ENCODE data around the gene PI4K2A.

Gene PI4K2A

DNA sequence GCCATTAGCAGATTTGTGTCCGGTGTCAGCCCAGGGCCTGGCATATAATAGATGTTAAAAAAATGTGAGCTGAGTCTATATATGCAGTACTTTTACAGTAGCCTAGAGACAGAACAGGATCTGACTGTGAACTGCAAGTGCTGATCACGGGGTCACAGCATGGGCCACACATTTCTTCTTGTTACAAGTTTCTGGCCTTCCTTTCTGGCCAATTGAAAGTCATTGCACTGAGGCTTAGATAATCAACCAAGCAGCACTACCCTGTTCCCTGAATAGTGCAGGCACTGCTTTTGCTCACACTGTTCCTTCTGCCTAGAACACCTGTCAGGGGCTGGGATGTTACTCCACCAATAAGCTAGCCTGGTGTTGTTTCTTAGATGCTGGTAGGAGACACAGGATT, 67.7 kb downstream of the PI4K2A start:
- DNase-seq, result no peak

DNA sequence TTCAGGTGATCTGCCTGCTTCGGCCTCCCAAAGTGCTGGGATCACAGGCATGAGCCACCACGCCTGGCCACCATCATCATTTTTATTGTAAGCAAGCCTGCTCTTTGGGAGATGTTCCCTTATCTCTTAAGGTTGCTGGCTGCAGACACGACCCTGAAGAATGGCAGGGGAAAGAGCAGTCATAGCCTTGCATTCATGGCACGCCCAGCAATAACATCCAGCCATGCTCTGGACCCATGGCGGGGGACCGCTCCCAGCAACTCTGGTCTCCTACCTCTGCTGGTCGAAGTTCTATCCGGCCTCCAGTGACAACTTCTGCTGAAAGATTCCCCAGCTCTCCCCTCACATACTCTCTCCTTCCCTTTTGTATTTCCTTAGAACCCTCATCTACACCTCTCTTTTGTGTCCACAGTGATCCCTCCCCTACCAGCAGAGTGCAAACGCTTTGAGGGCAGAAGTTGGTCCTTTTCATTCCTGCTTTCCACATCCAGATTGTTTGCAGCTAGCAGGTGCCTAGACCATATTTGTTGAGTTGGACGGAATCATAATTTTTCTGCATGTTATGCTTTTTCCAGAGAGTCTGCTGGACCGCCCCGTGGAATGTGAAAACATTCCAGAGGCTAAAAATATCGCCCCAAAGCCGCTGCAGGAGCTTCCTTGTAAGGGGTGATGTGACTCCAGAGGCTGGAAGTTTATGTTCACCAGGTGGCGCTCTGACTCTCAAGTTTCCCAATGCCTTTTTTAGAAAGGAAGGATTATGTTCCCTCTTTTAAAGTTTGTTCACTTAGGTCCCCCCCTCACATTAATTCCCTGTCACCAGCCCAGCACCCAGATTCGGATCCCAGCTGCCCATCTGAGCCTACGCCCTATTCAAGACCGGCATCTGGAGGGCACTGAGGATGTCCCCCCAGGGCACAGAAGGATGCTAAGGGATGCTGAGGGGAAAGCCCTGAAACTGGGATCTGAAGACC, 68.8 kb downstream of the PI4K2A start:
- peak in 1 of 2 experiments; percentile 42 for DNase-seq

- no peak for DNase-seq
Measured at GRCh38 chr10:97711640-97712572, 71.4 kb downstream of the PI4K2A start.

DNA sequence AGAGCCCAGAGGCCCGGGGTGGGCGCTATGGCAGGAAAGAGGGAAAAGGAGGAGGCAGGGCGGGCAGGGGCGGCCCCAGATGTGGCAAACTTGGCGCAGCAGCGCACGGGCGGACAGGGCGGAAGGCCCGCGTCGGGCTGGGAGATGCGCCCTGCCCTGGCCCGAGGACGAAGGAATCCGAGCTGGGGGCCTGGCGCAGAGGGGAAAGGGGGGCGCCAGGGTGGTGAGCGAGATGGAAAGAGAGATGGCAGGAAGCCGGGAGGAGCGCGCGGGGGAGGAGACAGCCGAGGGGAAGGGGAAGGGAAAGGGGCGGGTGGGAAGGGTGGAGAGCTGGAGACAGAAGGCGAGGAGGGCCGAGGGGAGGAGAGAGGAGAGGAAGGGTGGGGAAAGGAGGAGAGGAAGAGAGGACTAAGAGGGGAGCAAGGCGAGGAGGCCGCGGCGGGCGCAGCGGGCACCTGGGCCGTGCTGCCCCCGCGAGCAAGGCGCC, 72.9 kb downstream of the PI4K2A start, which contains the start of gene MARVELD1:
TSS of gene MARVELD1 (plus strand) at position 392 of the 487 bp plus-strand sequence. CDS start 147 bp downstream, outside the sequence.
- no peak for DNase-seq

DNA sequence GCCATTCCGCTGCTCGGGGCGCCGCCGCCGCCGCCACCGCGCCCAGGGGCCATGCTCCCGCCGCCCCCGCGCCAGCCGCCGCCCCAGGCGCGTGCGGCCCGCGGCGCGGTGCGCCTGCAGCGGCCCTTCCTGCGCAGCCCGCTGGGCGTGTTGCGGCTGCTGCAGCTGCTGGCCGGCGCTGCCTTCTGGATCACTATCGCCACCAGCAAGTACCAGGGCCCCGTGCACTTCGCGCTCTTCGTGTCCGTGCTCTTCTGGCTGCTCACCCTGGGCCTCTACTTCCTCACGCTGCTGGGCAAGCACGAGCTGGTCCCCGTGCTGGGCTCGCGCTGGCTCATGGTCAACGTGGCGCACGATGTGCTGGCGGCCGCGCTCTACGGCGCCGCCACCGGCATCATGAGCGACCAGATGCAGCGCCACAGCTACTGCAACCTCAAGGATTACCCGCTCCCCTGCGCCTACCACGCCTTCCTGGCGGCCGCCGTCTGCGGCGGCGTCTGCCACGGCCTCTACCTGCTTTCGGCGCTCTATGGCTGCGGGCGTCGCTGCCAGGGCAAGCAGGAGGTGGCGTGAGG, 73.4 kb downstream of the PI4K2A start:
- DNase-seq, result peak; percentile 19 to 47

DNA sequence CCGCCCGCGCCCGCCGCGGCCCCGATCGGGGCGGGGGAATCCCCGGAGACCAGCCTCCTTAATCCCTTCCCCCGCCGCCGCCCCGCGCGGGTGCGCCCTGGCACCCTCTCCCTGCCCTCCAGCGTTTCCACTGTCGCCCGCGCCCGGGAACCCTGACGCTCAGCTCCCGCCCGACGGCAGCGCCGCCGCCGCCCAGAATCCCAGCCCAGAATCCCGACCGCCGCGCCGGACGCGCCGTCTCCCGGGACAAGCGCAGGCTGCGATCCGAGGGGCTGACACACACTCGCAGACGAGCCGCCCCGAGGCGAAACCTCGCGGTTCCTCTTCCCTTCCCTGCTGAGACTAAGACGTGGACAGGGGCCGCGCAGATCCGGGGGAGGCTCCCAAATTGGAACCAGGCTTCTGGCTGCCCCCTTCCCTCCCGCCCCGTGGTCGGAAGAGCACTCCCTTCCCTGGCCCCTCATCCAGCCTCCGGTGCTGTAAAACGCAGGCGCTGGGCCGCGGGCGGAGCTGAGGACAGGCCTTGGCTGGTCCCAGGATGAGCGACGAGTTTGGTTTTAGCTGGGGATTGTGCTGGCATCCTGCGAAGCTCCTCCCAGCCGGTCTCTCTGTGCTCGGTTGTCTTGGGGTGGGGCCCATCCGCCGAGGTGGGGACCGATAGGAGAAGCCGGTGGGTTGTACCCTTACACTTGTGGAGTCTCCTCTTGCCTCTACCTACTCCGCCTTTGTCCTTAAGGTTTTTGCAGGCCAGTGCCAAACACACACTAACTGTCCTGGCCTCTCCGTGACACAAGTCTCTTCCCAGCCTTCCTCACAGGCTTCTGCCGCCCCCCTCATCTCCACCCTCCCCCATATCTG, 74.2 kb downstream of the PI4K2A start:
- DNase-seq, result no peak

GRCh38 chr10:97715259-97715874, 74.9 kb downstream of the PI4K2A start:
- no peak for DNase-seq

DNA sequence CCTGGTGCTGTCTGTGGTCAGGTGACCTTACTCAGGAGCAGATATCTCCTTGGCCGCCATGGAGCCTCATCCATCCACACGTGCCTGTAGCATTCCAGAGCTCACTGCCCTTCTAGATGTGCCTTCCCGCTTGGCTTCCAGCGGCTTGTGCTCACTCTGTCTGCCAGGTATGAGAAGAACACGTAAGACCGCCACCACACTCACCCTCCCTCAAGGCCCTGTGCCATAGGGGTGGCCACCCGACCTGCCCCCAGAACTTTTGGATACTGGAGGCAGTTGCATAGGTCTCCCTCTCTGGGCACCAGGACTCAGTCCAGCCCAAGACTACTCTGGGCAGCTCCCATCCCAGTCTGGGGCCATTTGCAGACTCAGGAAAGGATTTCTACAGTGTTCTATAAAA, 77.2 kb downstream of the PI4K2A start:
- no peak for DNase-seq

GRCh38 chr10:97718178-97718577, 77.7 kb downstream of the PI4K2A start:
- no peak for DNase-seq

DNA sequence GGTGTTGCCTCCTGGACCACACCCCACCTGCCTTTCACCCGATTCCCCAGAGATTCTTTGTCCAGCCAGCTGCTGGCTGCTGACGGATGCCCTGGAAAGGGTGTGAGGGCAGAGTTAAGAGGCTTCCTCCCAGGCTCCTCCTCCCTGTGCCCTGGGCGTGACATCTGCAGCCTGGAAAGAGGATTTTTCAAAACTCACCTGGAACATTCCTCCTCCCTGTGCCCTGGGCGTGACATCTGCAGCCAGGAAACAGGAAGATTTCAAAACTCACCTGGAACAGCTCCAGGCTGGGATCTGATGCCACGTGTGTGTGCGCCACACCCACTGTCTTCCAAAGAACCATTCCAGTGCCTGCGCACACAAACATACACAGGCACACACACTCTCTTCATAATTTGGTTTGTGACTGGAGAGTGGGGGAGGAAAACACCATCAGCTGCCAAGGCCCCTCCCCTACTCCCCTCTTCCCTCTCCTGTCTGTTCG, 78.2 kb downstream of the PI4K2A start:
- DNase-seq, result no peak

DNA sequence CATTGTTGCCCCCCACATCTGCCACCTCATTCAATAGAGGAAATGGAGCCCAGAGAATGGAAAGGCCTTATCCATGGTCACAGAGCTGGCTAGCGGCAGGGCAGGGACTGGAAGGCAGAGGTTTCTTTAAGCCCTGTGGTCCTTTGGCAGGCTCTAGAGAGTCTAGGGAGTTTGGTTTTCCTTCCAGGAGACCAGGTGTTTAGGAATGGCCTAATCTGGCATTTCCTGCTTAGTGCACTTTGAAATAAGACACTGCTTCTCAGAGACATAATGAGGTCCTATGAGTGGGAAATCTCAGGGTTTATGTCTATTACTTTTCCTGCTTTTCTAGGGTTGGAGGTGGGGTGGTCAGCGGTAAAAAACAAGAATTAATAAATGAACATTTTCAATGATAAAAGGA, 79.1 kb downstream of the PI4K2A start:
- no peak for DNase-seq

DNA sequence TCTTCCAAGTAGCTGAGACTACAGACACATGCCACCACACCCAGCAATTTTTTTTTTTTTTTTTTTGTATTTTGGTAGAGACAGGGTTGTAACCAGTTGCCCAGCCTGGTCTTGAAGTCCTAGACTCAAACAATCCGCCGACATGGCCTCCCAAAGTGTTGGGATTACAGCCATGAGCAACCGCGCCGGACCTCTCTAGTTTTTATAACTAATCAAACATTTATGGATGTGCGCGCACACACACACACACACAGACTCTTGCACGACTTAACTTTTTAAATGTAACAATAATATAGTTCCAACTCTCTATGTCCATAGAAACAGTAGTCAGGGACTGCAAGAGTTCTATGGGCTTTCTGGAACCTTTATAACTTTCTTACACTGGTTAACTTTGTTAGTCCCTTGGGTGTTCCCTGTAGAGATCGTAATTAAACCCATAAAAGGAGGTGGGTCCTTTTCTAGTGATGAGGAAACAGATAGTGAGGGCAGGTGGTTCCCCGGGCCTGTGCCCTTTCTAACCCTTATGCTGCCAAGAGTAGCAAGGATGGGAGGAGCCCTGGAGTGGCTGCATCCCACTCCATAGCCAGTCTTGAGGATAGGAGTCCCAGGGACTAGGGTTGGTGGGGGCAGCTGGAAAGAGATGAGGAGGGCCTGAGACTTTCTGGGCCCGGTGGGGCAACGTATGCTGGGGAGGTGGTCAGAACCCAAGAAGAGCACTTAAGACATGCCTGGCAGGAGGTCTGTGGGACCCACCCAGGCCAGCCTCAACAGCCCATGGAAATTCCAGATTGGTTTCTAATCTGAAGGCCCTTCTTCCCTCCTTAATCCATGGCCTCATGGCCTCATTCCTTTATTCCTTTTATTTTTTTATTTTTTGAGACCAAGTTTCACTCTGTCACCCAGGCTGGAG, 81.7 kb downstream of the PI4K2A start:
- DNase-seq, result no peak

GRCh38 chr10:97723001-97723400, 82.5 kb downstream of the PI4K2A start:
- DNase-seq, result no peak

DNA sequence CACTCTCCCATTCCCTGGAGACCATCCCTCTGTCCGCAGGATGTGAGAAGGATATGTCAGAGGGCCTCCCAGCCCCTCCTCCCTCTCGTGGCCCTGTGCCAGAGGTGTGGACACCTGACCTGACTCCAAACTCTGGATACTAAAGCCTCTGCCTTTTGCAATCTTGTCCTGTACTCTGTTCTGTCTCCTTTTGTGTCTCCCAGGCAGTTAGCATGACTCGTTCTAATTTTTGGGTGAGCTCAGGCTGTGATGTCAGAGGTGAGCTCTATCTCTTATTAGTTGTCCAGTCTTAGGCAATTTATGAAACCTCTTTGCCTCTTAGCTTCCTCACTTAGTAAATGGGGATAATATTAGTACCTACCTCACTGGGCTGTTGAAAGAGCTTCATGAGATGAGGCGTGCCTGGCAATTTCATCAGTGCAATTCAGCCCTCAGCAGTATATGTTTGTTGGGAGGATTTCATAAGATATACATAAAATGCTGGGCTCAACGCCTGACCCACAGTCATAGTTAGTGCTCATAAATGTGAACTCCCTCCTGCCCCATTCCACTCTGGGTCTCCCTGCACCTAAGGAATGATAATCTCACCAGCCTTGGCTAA, 84.0 kb downstream of the PI4K2A start:
- DNase-seq, result no peak
